GM12878 (cell line): Measurements from ENCODE around the gene KCNH4. TPM values are rescaled to one million over a fixed set of nuclear protein-coding genes. Genes with fewer than 3 reads are reported as not detected.
"Not testable (repeated sequence)": the region's sequence is repeated elsewhere in the genome, so short reads cannot be mapped to it uniquely, and the experiment has no call there.

Experiments
- ATAC-seq: fragments of 200-7000 bp; cut with Tn5 transposase; 3 replicates; pipeline ENCODE4 v1.9.1; 2020; ENCODE audit warnings: mild to moderate bottlenecking, moderate library complexity
- BruUV-seq: library from RNA; stranded (reverse); fragments of 400-500 nt; replicated peaks from 2 replicates; lab custom pipeline; 2021; lab: Mats Ljungman, UMichigan
- CTCF ChIA-PET: fragments of 300-600 bp; sonication (Branson Sonifier 250); formaldehyde crosslinking; extraction: SDS; loops from one replicate; lab custom pipeline; 2021; ENCODE audit warnings: inconsistent platforms; lab: Yijun Ruan, JAX
- POLR2A ChIA-PET: fragments of 350-600 bp; formaldehyde crosslinking; extraction: SDS; loops from one replicate; lab custom pipeline; 2021; ENCODE audit warnings: inconsistent platforms; lab: Charles Lee
- RAD21 ChIA-PET: fragments of 300-600 bp; sonication (Branson Sonifier 250); formaldehyde crosslinking; loops from one replicate; lab custom pipeline; 2023; ENCODE audit warnings: antibody characterized with exemption; ENCODE audit not compliant: unreplicated experiment; lab: Charles Lee
- SMC1A ChIA-PET: fragments of 300-600 bp; sonication (Branson Sonifier 250); formaldehyde crosslinking; loops from one replicate; lab custom pipeline; 2023; ENCODE audit not compliant: unreplicated experiment, uncharacterized antibody; lab: Charles Lee
- DNase-seq: peaks from one replicate; pipeline ENCODE4 v3.0.0-alpha.2; 2011; ENCODE audit warnings: low read depth, low spot score
- FAIRE-seq: peaks from 3 replicates; lab custom pipeline; 2011; peaks lifted over from hg19 to GRCh38; lab: Jason Lieb, UNC
- H2AFZ ChIP-seq: 2 replicates; pipeline ENCODE4 v1.6.0; 2011; ENCODE audit warnings: low read depth, low read length, control low read depth; ENCODE audit not compliant: control insufficient read depth
- H3K27ac ChIP-seq: 2 replicates; pipeline ENCODE4 v1.5.1; 2011; ENCODE audit warnings: control low read depth; ENCODE audit not compliant: control insufficient read depth, insufficient read depth
- H3K27me3 ChIP-seq, 2 experiments: replicated peaks in 1 of 2; 2 replicates each; pipeline versions ENCODE4 v1.6.0 to v1.6.1; 2011; ENCODE audit warnings: low read length in 1 of 2; ENCODE audit not compliant: control insufficient read depth in 2 of 2, insufficient read depth in 2 of 2
- H3K36me3 ChIP-seq, 2 experiments: 2 replicates each; pipeline ENCODE4 v1.5.1; 2011; ENCODE audit warnings: low read length in 1 of 2; ENCODE audit not compliant: control insufficient read depth in 2 of 2, insufficient read depth in 2 of 2
- H3K4me1 ChIP-seq: 2 replicates; pipeline ENCODE4 v1.6.1; 2011; ENCODE audit warnings: mild to moderate bottlenecking, low read length, moderate library complexity, mixed read lengths; ENCODE audit not compliant: control insufficient read depth, insufficient read depth
- H3K4me2 ChIP-seq: 2 replicates; pipeline ENCODE4 v1.6.0; 2011; ENCODE audit warnings: control low read depth; ENCODE audit not compliant: control insufficient read depth, insufficient read depth
- H3K4me3 ChIP-seq: fragments of 200-600 bp; sonication (generic); 2 replicates; pipeline ENCODE4 v1.5.1; 2016
- H3K79me2 ChIP-seq: 2 replicates; pipeline ENCODE4 v1.6.0; 2011; ENCODE audit warnings: low read length; ENCODE audit not compliant: control insufficient read depth, insufficient read depth
- H3K9ac ChIP-seq: 2 replicates; pipeline ENCODE4 v1.8.0; 2011; ENCODE audit warnings: low read length, control low read depth, mixed read lengths; ENCODE audit not compliant: control insufficient read depth, insufficient read depth
- H3K9me3 ChIP-seq: replicated peaks from 3 replicates; pipeline ENCODE4 v1.5.1; 2011; ENCODE audit warnings: mild to moderate bottlenecking, low read length; ENCODE audit not compliant: control insufficient read depth, insufficient read depth
- H4K20me1 ChIP-seq: 2 replicates; pipeline ENCODE4 v1.6.0; 2011; ENCODE audit not compliant: control insufficient read depth, insufficient read depth
- CBX3 ChIP-seq: fragments of 200-600 bp; sonication (generic); IDR thresholded peaks from 2 replicates; pipeline ENCODE4 v1.6.1; 2016; ENCODE audit warnings: low read depth, borderline replicate concordance
- HDGF ChIP-seq: fragments of 450-650 bp; IDR thresholded peaks from 2 replicates; pipeline ENCODE4 v1.6.1; 2016; ENCODE audit warnings: antibody characterized with exemption
- RAD21 ChIP-seq: IDR thresholded peaks from 2 replicates; pipeline ENCODE4 v1.6.1; 2011; ENCODE audit warnings: mild to moderate bottlenecking, low read depth, low read length, moderate library complexity; ENCODE audit not compliant: insufficient read depth
- RUNX3 ChIP-seq: IDR thresholded peaks from 2 replicates; pipeline ENCODE4 v1.6.1; 2012; ENCODE audit warnings: low read length, inconsistent platforms
- SMC3 ChIP-seq: IDR thresholded peaks from 2 replicates; pipeline ENCODE4 v1.6.1; 2011; ENCODE audit warnings: low read length, improper control_type of control experiment, borderline replicate concordance
- YY1 ChIP-seq: IDR thresholded peaks from 2 replicates; pipeline ENCODE4 v1.6.1; 2011; ENCODE audit warnings: low read depth, mild to moderate bottlenecking, low read length
- ZNF622 ChIP-seq: fragments of 450-650 bp; IDR thresholded peaks from 2 replicates; pipeline ENCODE4 v1.6.1; 2017; ENCODE audit warnings: mild to moderate bottlenecking, inconsistent platforms
- WGBS: methylation state at CpG from one replicate; pipeline ENCODE4 v1.1.6; 2016; ENCODE audit warnings: low lambda C conversion rate; ENCODE audit not compliant: insufficient replicate concordance, insufficient coverage; ENCODE audit errors: missing lambda C conversion rate; 5-methylcytosine and 5-hydroxymethylcytosine counted together
- in situ Hi-C: fragments of 300-500 bp; cut with MboI; formaldehyde crosslinking; loops from 9 replicates; pipeline ENCODE4 v1.14.3; 2018; ENCODE audit warnings: mixed read lengths
- intact Hi-C: fragments of 100-400 bp; cut with micrococcal nuclease; formaldehyde crosslinking; loops from one replicate; pipeline ENCODE4 v1.14.2; 2022; ENCODE audit not compliant: unreplicated experiment
- polyA plus RNA-seq, 11 experiments: library from polyadenylated mRNA; depleted of rRNA in 4 of 11; unstranded in 6 of 11; stranded (reverse) in 5 of 11; fragments of >200 nt; fragmentation: Nextera tagmentation in 4 of 11; fragmentation: Illumina TruSeq in 1 of 11; extraction: Ambion mirVana in 4 of 11; extraction: Trizol in 1 of 11; gene quantifications; 1 replicate in 1 of 11; 2 replicates in 10 of 11; pipeline versions ENCODE4 v1.2.1 to v1.2.3, GENCODE V29; 2011 to 2016; ENCODE audit warnings: inconsistent platforms in 2 of 11, missing spikeins in 2 of 11, low read depth in 1 of 11
- total RNA-seq, 4 experiments: library from RNA; depleted of rRNA in 3 of 4; stranded (reverse); fragments of >200 nt in 3 of 4; fragmentation: Illumina TruSeq in 1 of 4; extraction: Trizol in 1 of 4; gene quantifications; 2 replicates each; pipeline versions ENCODE4 v1.2.1 to v1.2.3, GENCODE V29; 2013 to 2021
- TF ChIP-seq, protein P1 (sequence below): fragments of 450-650 bp; IDR thresholded peaks from 2 replicates; pipeline ENCODE4 v1.6.1; 2017; ENCODE audit warnings: mild to moderate bottlenecking, moderate library complexity
- TF ChIP-seq, protein P2 (sequence below), 3 experiments: IDR thresholded peaks in 2 of 3; conservative IDR thresholded peaks in 1 of 3; 2 replicates each; pipeline ENCODE4 v1.5.1; 2011; ENCODE audit warnings: low read depth in 3 of 3, low read length in 3 of 3, mild to moderate bottlenecking in 3 of 3, control low read depth in 2 of 3, moderate library complexity in 2 of 3, inconsistent platforms in 1 of 3, mixed read lengths in 1 of 3; ENCODE audit not compliant: control insufficient read depth in 2 of 3, insufficient read depth in 1 of 3; ENCODE audit errors: extremely low read depth in 1 of 3

KCNH4 gene
- total and polyA plus RNA-seq, 10 of the 15 experiments (the other 5 are each of a cell fraction or from before 2014, with no cell fraction given) = 0.03 to 0.88 (median 0.10) TPM; not detected in 2

DNA sequence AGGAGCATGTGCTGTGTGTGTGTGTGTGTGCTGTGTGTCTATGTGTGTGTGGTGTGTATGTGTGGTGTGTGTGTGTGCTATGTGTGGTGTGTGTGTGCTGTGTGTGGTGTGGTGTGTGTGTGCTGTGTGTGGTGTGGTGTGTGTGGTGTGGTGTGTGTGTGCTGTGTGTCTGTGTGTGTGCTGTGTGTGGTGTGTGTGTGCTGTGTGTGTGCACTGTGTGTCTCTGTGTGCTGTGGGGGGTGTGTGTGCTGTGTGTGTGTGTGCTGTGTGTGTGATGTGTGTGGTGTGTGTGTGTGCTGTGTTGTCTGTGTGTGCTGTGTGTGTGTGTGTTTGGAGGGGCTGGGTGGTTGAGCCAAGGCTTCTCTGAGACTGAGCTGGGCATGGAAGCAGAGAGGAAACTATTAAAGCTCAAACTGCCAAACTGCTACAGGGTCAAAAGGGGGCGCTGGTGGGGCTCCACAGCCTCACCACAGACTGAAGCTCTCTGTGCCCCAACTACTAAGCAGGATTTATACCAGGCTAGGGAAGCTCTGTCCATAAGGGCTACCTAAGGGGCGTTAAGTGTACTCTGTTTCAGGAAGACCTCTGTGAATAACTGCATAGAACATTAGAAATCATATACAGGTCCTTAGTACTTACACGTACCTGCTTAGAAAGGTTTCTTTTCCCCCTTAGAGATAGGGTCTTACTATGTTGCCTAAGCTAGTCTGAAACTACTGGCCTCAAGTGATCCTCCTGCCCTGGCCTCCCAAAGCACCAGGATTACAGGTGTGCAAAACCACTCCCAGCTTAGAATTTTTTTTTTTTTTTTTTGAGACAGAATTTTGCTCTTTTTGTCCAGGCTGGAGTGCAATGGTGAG, 41.2 kb upstream of the KCNH4 start:
- no TSS peak for BruUV-seq
- Histone ChIP-seq H3K4me1 (no peaks in the 10 kb centered on the region), H3K9ac (no peak overlapping the region), H3K36me3 (peaks cover 9 to 19% of the 10 kb centered on the region in 2 experiments), H3K4me3 (no peak overlapping the region), H3K79me2 (no peaks in the 10 kb centered on the region), H3K9me3 (no peaks in the 10 kb centered on the region), H4K20me1 (no peaks in the 10 kb centered on the region), H3K27ac (no peak overlapping the region), H3K4me2 (no peak overlapping the region), H2AFZ (no peak overlapping the region), H3K27me3 (no peaks in the 10 kb centered on the region)
- ChIA-PET RAD21 (interaction anchor here (0.6 to 2.3 kb wide), 24 partner anchors 15 to 541 kb away, joined by 3 to 33 read pairs (median 4); partner anchors contain the start of genes ODAD4, STAT3 and STAT5A), CTCF (interaction anchor here (0.5 to 3.8 kb wide), 41 partner anchors 9 to 320 kb away, joined by 3 to 79 read pairs (median 5); partner anchors contain the start of genes GHDC and STAT5A), POLR2A (interaction anchor here (0.5 to 1.6 kb wide), 6 partner anchors 8 to 357 kb away, joined by 3 to 9 read pairs (median 4); no protein-coding TSS in a partner anchor), SMC1A (interaction anchor here (0.5 to 2.5 kb wide), 24 partner anchors 14 to 305 kb away, joined by 3 to 13 read pairs (median 4); partner anchors contain the start of gene GHDC)
- peak; percentile 87 for ATAC-seq
- DNase-seq = no peak
- in situ Hi-C loops = no loop called here
- TF ChIP-seq RAD21 (peak; percentile 74), SMC3 (peak; percentile 46; the same call in 1 of the 2 replicates), HDGF (peak; percentile 99), RUNX3 (peak; percentile 56), YY1 (0 out of 2 replicates have a peak, but pooled peaks have one; percentile 33), ZNF622 (no peak), CBX3 (no peak)
- TF ChIP-seq, protein P1, sequence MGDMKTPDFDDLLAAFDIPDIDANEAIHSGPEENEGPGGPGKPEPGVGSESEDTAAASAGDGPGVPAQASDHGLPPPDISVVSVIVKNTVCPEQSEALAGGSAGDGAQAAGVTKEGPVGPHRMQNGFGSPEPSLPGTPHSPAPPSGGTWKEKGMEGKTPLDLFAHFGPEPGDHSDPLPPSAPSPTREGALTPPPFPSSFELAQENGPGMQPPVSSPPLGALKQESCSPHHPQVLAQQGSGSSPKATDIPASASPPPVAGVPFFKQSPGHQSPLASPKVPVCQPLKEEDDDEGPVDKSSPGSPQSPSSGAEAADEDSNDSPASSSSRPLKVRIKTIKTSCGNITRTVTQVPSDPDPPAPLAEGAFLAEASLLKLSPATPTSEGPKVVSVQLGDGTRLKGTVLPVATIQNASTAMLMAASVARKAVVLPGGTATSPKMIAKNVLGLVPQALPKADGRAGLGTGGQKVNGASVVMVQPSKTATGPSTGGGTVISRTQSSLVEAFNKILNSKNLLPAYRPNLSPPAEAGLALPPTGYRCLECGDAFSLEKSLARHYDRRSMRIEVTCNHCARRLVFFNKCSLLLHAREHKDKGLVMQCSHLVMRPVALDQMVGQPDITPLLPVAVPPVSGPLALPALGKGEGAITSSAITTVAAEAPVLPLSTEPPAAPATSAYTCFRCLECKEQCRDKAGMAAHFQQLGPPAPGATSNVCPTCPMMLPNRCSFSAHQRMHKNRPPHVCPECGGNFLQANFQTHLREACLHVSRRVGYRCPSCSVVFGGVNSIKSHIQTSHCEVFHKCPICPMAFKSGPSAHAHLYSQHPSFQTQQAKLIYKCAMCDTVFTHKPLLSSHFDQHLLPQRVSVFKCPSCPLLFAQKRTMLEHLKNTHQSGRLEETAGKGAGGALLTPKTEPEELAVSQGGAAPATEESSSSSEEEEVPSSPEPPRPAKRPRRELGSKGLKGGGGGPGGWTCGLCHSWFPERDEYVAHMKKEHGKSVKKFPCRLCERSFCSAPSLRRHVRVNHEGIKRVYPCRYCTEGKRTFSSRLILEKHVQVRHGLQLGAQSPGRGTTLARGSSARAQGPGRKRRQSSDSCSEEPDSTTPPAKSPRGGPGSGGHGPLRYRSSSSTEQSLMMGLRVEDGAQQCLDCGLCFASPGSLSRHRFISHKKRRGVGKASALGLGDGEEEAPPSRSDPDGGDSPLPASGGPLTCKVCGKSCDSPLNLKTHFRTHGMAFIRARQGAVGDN = no peak
- TF ChIP-seq, protein P2, sequence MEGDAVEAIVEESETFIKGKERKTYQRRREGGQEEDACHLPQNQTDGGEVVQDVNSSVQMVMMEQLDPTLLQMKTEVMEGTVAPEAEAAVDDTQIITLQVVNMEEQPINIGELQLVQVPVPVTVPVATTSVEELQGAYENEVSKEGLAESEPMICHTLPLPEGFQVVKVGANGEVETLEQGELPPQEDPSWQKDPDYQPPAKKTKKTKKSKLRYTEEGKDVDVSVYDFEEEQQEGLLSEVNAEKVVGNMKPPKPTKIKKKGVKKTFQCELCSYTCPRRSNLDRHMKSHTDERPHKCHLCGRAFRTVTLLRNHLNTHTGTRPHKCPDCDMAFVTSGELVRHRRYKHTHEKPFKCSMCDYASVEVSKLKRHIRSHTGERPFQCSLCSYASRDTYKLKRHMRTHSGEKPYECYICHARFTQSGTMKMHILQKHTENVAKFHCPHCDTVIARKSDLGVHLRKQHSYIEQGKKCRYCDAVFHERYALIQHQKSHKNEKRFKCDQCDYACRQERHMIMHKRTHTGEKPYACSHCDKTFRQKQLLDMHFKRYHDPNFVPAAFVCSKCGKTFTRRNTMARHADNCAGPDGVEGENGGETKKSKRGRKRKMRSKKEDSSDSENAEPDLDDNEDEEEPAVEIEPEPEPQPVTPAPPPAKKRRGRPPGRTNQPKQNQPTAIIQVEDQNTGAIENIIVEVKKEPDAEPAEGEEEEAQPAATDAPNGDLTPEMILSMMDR (IDR thresholded peaks at IDR 0.05 in 2 of 3, conservative IDR thresholded peaks at IDR 0.05 in 1 of 3; ENCODE audit: control insufficient read depth in 2 of 3, extremely low read depth in 1 of 3, insufficient read depth in 1 of 3, low read depth in 3 of 3, low read length in 3 of 3) = peak; percentile 67 to 76 (median 70)
- intact Hi-C loops = loop anchor here (10.0 kb wide), 1 partner anchor 183 kb away; no protein-coding TSS in a partner anchor
- peak; percentile 91 for FAIRE-seq
- WGBS = 67% methylated on average over 3 of the region's 3 CpGs

DNA sequence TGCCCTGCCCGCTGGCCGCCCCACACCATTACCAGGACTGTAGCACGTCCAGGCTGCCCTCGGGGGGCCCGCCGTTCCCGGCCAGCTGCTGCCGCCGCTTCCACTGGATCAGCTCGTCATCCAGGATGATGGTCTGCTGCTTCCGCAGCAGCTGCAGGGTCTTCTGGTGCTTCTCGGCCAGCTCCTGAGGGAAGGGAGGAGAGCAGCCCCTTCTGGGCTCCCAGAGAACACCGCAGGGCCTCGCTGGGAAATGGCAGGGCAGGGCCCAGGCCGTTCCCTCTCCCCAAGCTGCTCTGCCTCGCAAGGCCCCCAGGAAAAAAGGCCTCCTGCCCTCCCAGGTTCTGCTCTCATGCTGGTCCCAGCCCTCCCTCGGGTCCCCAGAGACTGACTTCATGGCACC, 38.3 kb upstream of the KCNH4 start:
- CTCF ChIA-PET, H3K79me2 ChIP-seq, H2AFZ ChIP-seq, ATAC-seq, POLR2A ChIA-PET, H3K9ac ChIP-seq, intact Hi-C loops, H4K20me1 ChIP-seq, DNase-seq, FAIRE-seq, BruUV-seq, in situ Hi-C loops, H3K4me2 ChIP-seq, H3K4me1 ChIP-seq, RAD21 ChIA-PET, H3K9me3 ChIP-seq, H3K27me3 ChIP-seq, H3K27ac ChIP-seq, H3K4me3 ChIP-seq, SMC1A ChIA-PET: not testable (repeated sequence)
- 100% methylated on average over 2 of the region's 17 CpGs for WGBS
- H3K36me3 ChIP-seq = peaks cover 9 to 24% of the 10 kb centered on the region in 2 experiments
